Osteoblast (primary cell): ENCODE measurements around the gene FRMD4A. TPM values are rescaled to one million over a fixed set of nuclear protein-coding genes. Genes with fewer than 3 reads are reported as not detected.
"Not testable (repeated sequence)": the region's sequence is repeated elsewhere in the genome, so short reads cannot be mapped to it uniquely, and the experiment has no call there.

ENCODE experiments used
- DNase-seq: peaks from one replicate; pipeline ENCODE4 v3.0.0; 2011; ENCODE audit warnings: low spot score, mixed read lengths; ENCODE audit not compliant: insufficient read length; ENCODE audit errors: missing footprints
- H2AFZ ChIP-seq: 2 replicates; pipeline ENCODE4 v1.6.0; 2011; ENCODE audit warnings: mild to moderate bottlenecking, low read length
- H3K27ac ChIP-seq: 2 replicates; pipeline ENCODE4 v1.5.1; 2011; ENCODE audit warnings: mild to moderate bottlenecking, low read depth, low read length, moderate library complexity
- H3K27me3 ChIP-seq: 2 replicates; pipeline ENCODE4 v1.6.0; 2012; ENCODE audit warnings: mild to moderate bottlenecking, control low read depth, inconsistent platforms, low read length, moderate library complexity; ENCODE audit not compliant: insufficient read depth
- H3K36me3 ChIP-seq: 2 replicates; pipeline ENCODE4 v1.5.1; 2011; ENCODE audit warnings: mild to moderate bottlenecking, low read length, control low read depth, moderate library complexity; ENCODE audit not compliant: insufficient read depth
- H3K4me1 ChIP-seq: 2 replicates; pipeline ENCODE4 v1.5.1; 2011; ENCODE audit warnings: mild to moderate bottlenecking, low read length, control low read depth, moderate library complexity; ENCODE audit not compliant: insufficient read depth
- H3K4me2 ChIP-seq: 2 replicates; pipeline ENCODE4 v1.6.0; 2011; ENCODE audit warnings: mild to moderate bottlenecking, low read length; ENCODE audit not compliant: insufficient read depth
- H3K4me3 ChIP-seq: fragments of 200-600 bp; sonication (generic); 3 replicates; pipeline ENCODE4 v1.5.1; 2012; ENCODE audit warnings: mild to moderate bottlenecking, low read length, inconsistent platforms; ENCODE audit not compliant: insufficient read depth
- H3K79me2 ChIP-seq: 2 replicates; pipeline ENCODE4 v1.6.0; 2012; ENCODE audit warnings: mild to moderate bottlenecking, low read length, control low read depth, inconsistent platforms; ENCODE audit not compliant: insufficient read depth
- H3K9me3 ChIP-seq: 2 replicates; pipeline ENCODE4 v1.5.1; 2011; ENCODE audit warnings: low read depth, low read length, control low read depth
- H4K20me1 ChIP-seq: 2 replicates; pipeline ENCODE4 v1.6.0; 2012; ENCODE audit warnings: mild to moderate bottlenecking, low read length, control low read depth; ENCODE audit not compliant: insufficient read depth
- CTCF ChIP-seq: IDR thresholded peaks from 2 replicates; pipeline ENCODE4 v1.5.1; 2011; ENCODE audit warnings: mild to moderate bottlenecking, low read depth, low read length, moderate library complexity; ENCODE audit errors: extremely low read depth
- total RNA-seq: library from RNA; depleted of rRNA; stranded (reverse); fragments of >200 nt; gene quantifications from 2 replicates; pipeline ENCODE4 v1.2.3, GENCODE V29; 2012

Gene FRMD4A
- total RNA-seq, 1 donor = 41.3 TPM

GRCh38 chr10:14236341-14236740, 94.4 kb downstream of the FRMD4A start:
- Histone ChIP-seq H3K27ac (no peak overlapping the region), H3K9me3 (no peaks in the 10 kb centered on the region), H3K27me3 (peaks cover 33% of the 10 kb centered on the region), H2AFZ (no peak overlapping the region), H3K4me1 (no peaks in the 10 kb centered on the region), H4K20me1 (no peaks in the 10 kb centered on the region), H3K36me3 (no peaks in the 10 kb centered on the region), H3K79me2 (no peaks in the 10 kb centered on the region), H3K4me2 (no peak overlapping the region), H3K4me3 (no peak overlapping the region)
- TF ChIP-seq CTCF = no peak
- DNase-seq = no peak

GRCh38 chr10:14235566-14236195, 95.0 kb downstream of the FRMD4A start:
- peaks cover 33% of the 10 kb centered on the region for H3K27me3 ChIP-seq
- TF ChIP-seq CTCF = no peak
- H3K79me2 ChIP-seq = no peaks in the 10 kb centered on the region
- no peaks in the 10 kb centered on the region for H3K9me3 ChIP-seq
- no peaks in the 10 kb centered on the region for H4K20me1 ChIP-seq
- DNase-seq = no peak
- no peaks in the 10 kb centered on the region for H3K36me3 ChIP-seq
- no peak overlapping the region for H3K27ac ChIP-seq
- H3K4me1 ChIP-seq = no peaks in the 10 kb centered on the region
- no peak overlapping the region for H3K4me3 ChIP-seq
- H2AFZ ChIP-seq = no peak overlapping the region
- H3K4me2 ChIP-seq = no peak overlapping the region

GRCh38 chr10:14233566-14233965, 97.2 kb downstream of the FRMD4A start:
- DNase-seq = no peak
- Histone ChIP-seq H4K20me1 (no peaks in the 10 kb centered on the region), H3K79me2 (no peaks in the 10 kb centered on the region), H3K9me3 (no peaks in the 10 kb centered on the region), H3K4me2 (no peak overlapping the region), H3K4me1 (no peaks in the 10 kb centered on the region), H3K4me3 (no peak overlapping the region), H3K27ac (no peak overlapping the region), H3K36me3 (no peaks in the 10 kb centered on the region), H2AFZ (no peak overlapping the region), H3K27me3 (peaks cover 32% of the 10 kb centered on the region)
- no peak for TF ChIP-seq CTCF

GRCh38 chr10:14228798-14229197, 101.9 kb downstream of the FRMD4A start:
- not testable (repeated sequence) for H3K4me3 ChIP-seq, DNase-seq, H3K36me3 ChIP-seq, H3K79me2 ChIP-seq, H3K4me1 ChIP-seq, H3K4me2 ChIP-seq, H4K20me1 ChIP-seq, H3K27ac ChIP-seq, H2AFZ ChIP-seq, H3K9me3 ChIP-seq
- peaks cover 29% of the 10 kb centered on the region for H3K27me3 ChIP-seq
